ENCODE measurements around the gene PISD.

DNA sequence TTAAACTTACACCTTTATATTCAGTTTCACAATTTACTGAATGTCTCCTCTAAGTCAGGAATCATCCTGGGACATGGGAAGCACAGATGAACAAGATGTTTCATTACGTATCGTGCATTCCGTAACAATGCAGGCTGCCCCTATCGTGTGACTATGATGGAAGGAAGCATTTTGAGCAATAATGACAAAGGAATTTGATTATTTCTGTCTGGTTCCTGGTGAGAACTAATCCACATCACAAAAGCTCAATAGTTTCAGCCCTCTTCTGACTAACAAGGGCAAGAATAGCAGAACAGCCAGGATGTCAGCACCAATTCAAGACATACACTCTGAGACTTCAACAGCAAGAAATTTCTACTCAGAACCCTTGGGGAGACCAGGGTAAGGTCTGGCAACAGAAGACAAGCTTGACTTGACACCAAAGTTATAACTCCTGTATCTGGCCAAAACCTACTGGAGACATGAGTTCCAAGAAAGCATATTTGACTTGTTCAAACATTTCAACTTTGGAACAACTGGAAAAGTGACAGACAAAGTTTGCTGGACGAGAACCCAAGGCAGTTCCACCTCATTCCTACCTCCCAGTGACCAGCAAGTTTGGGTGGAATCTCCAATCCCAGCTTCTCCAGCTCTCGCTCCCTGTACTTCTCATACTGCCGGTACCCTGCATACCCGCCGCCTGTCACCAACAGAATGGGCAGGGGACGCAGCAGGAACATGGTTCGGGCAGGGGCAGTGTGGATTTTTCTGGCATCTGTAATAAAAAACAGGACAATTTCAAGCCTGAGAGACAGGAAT lies 14.3 kb downstream of the PISD start:
- TF ChIP-seq, protein P1, sequence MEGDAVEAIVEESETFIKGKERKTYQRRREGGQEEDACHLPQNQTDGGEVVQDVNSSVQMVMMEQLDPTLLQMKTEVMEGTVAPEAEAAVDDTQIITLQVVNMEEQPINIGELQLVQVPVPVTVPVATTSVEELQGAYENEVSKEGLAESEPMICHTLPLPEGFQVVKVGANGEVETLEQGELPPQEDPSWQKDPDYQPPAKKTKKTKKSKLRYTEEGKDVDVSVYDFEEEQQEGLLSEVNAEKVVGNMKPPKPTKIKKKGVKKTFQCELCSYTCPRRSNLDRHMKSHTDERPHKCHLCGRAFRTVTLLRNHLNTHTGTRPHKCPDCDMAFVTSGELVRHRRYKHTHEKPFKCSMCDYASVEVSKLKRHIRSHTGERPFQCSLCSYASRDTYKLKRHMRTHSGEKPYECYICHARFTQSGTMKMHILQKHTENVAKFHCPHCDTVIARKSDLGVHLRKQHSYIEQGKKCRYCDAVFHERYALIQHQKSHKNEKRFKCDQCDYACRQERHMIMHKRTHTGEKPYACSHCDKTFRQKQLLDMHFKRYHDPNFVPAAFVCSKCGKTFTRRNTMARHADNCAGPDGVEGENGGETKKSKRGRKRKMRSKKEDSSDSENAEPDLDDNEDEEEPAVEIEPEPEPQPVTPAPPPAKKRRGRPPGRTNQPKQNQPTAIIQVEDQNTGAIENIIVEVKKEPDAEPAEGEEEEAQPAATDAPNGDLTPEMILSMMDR (IDR thresholded peaks at IDR 0.05; ENCODE audit: control extremely low read depth in 1 of 3, insufficient read depth in 1 of 3, low read depth in 1 of 3, low read length in 3 of 3): no peak
- TF ChIP-seq SIN3A (conservative IDR thresholded peaks at IDR 0.05 in 1 of 2, IDR thresholded peaks at IDR 0.05 in 1 of 2; ENCODE audit: low read depth in 1 of 2, low read length in 2 of 2) (no peak), EP300 (IDR thresholded peaks at IDR 0.05; ENCODE audit: borderline replicate concordance in 1 of 2, low read depth in 2 of 2, low read length in 2 of 2) (no peak)

Measured in H1 (cell line).